Parathyroid adenoma (tissue), 2 donors: ENCODE results near the gene IFNL4.

Experiments used
- H2AFZ ChIP-seq: fragments of 300-600 bp; sonication (generic); one replicate; pipeline ENCODE4 v1.7.0; 2017; ENCODE audit warnings: antibody characterized with exemption, mild to moderate bottlenecking
- H3K27ac ChIP-seq: fragments of 300-600 bp; sonication (generic); one replicate; pipeline ENCODE4 v1.7.0; 2017
- H3K27me3 ChIP-seq: fragments of 300-600 bp; sonication (generic); one replicate; pipeline ENCODE4 v1.7.0; 2017; ENCODE audit warnings: low read length; ENCODE audit not compliant: control insufficient read depth, insufficient read depth
- H3K36me3 ChIP-seq: fragments of 300-600 bp; sonication (generic); one replicate; pipeline ENCODE4 v1.7.0; 2017; ENCODE audit warnings: low read length; ENCODE audit not compliant: control insufficient read depth, insufficient read depth
- H3K4me1 ChIP-seq: fragments of 300-600 bp; sonication (generic); one replicate; pipeline ENCODE4 v1.7.0; 2017; ENCODE audit warnings: control low read depth
- H3K4me2 ChIP-seq: fragments of 300-600 bp; sonication (generic); one replicate; pipeline ENCODE4 v1.7.0; 2017; ENCODE audit warnings: low read length
- H3K4me3 ChIP-seq: fragments of 300-600 bp; sonication (generic); one replicate; pipeline ENCODE4 v1.7.0; 2017; ENCODE audit warnings: low read depth, low read length
- H3K79me2 ChIP-seq: fragments of 300-600 bp; sonication (generic); one replicate; pipeline ENCODE4 v1.7.0; 2017; ENCODE audit warnings: control low read depth
- H3K9ac ChIP-seq: fragments of 300-600 bp; sonication (generic); one replicate; pipeline ENCODE4 v1.7.0; 2017; ENCODE audit warnings: mild to moderate bottlenecking
- H3K9me3 ChIP-seq: fragments of 300-600 bp; sonication (generic); one replicate; pipeline ENCODE4 v1.7.0; 2017; ENCODE audit warnings: low read length; ENCODE audit not compliant: control insufficient read depth
- CTCF ChIP-seq: fragments of 300-600 bp; sonication (generic); IDR thresholded peaks from one replicate; pipeline ENCODE4 v1.7.0; 2017; ENCODE audit warnings: antibody characterized with exemption, mild to moderate bottlenecking
- donor health status: primary hyperparathyroidism.

IFNL4 gene

GRCh38 chr19:39293394-39293793 lies 44.7 kb upstream of the IFNL4 start:
- no peaks in the 10 kb centered on the region for H3K4me1 ChIP-seq
- H3K4me2 ChIP-seq: no peak overlapping the region
- no peaks in the 10 kb centered on the region for H3K36me3 ChIP-seq
- no peak overlapping the region for H3K4me3 ChIP-seq
- no peak overlapping the region for H3K9ac ChIP-seq
- no peak for TF ChIP-seq CTCF
- H3K9me3 ChIP-seq: no peaks in the 10 kb centered on the region
- no peak overlapping the region for H2AFZ ChIP-seq
- no peaks in the 10 kb centered on the region for H3K79me2 ChIP-seq
- no peaks in the 10 kb centered on the region for H3K27me3 ChIP-seq
- H3K27ac ChIP-seq: no peak overlapping the region

GRCh38 chr19:39284032-39284431 lies 35.4 kb upstream of the IFNL4 start:
- Histone ChIP-seq H3K9me3 (no peaks in the 10 kb centered on the region), H2AFZ (no peak overlapping the region), H3K4me3 (no peak overlapping the region), H3K9ac (no peak overlapping the region), H3K27me3 (no peaks in the 10 kb centered on the region), H3K79me2 (no peaks in the 10 kb centered on the region), H3K4me1 (no peaks in the 10 kb centered on the region), H3K36me3 (no peaks in the 10 kb centered on the region), H3K27ac (no peak overlapping the region), H3K4me2 (no peak overlapping the region)
- TF ChIP-seq CTCF: no peak

- H3K79me2 ChIP-seq: no peaks in the 10 kb centered on the region
- no peak overlapping the region for H3K9ac ChIP-seq
- no peaks in the 10 kb centered on the region for H3K27me3 ChIP-seq
- H3K4me1 ChIP-seq: no peaks in the 10 kb centered on the region
- no peaks in the 10 kb centered on the region for H3K9me3 ChIP-seq
- no peak overlapping the region for H3K4me2 ChIP-seq
- H2AFZ ChIP-seq: no peak overlapping the region
- no peak overlapping the region for H3K27ac ChIP-seq
- TF ChIP-seq CTCF: no peak
- H3K36me3 ChIP-seq: no peaks in the 10 kb centered on the region
- H3K4me3 ChIP-seq: no peak overlapping the region
Observed at GRCh38 chr19:39282021-39282420, 33.4 kb upstream of the IFNL4 start.

GRCh38 chr19:39277598-39277997 lies 28.9 kb upstream of the IFNL4 start:
- Histone ChIP-seq H2AFZ (no peak overlapping the region), H3K4me3 (no peak overlapping the region), H3K9me3 (no peaks in the 10 kb centered on the region), H3K27ac (no peak overlapping the region), H3K4me2 (no peak overlapping the region), H3K9ac (no peak overlapping the region), H3K36me3 (no peaks in the 10 kb centered on the region), H3K4me1 (no peaks in the 10 kb centered on the region), H3K27me3 (no peaks in the 10 kb centered on the region), H3K79me2 (no peaks in the 10 kb centered on the region)
- no peak for TF ChIP-seq CTCF

- Histone ChIP-seq H3K27me3 (no peaks in the 10 kb centered on the region), H3K9ac (no peak overlapping the region), H3K4me2 (no peak overlapping the region), H3K9me3 (no peaks in the 10 kb centered on the region), H3K79me2 (no peaks in the 10 kb centered on the region), H2AFZ (no peak overlapping the region), H3K4me3 (no peak overlapping the region), H3K4me1 (no peaks in the 10 kb centered on the region), H3K36me3 (no peaks in the 10 kb centered on the region), H3K27ac (no peak overlapping the region)
- no peak for TF ChIP-seq CTCF
Observed at GRCh38 chr19:39276740-39277139, 28.1 kb upstream of the IFNL4 start.
